ENCODE measurements around the gene HOXD3. TPM values are rescaled to one million over a fixed set of nuclear protein-coding genes. Genes with fewer than 3 reads are reported as not detected.

HOXD3 gene
- total RNA-seq, 1 donor from 2014 or later = not detected

DNA sequence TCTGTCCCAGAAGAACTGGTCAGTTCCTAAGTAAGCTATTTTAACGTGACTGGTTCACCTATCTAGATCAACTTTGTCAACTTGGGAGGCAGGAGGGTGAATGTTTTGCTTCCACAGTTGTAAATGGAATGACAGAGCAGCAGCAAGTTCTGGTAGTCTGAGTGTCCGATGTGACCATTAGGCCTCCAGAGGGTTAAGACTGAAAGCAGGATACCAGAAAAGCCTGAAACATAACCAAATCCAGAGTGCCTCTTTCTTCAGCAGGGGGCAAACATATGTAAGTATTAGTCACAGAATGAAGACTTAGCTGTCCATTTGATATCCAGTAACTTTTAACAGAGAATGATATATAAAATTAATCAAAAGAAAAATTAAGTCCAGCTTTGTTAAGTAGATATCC lies 9.2 kb downstream of the HOXD3 start:
- H3K4me1 Mint-ChIP-seq (ENCODE audit: low read depth) = no peaks in the 10 kb centered on the region
- TF ChIP-seq, protein P1, sequence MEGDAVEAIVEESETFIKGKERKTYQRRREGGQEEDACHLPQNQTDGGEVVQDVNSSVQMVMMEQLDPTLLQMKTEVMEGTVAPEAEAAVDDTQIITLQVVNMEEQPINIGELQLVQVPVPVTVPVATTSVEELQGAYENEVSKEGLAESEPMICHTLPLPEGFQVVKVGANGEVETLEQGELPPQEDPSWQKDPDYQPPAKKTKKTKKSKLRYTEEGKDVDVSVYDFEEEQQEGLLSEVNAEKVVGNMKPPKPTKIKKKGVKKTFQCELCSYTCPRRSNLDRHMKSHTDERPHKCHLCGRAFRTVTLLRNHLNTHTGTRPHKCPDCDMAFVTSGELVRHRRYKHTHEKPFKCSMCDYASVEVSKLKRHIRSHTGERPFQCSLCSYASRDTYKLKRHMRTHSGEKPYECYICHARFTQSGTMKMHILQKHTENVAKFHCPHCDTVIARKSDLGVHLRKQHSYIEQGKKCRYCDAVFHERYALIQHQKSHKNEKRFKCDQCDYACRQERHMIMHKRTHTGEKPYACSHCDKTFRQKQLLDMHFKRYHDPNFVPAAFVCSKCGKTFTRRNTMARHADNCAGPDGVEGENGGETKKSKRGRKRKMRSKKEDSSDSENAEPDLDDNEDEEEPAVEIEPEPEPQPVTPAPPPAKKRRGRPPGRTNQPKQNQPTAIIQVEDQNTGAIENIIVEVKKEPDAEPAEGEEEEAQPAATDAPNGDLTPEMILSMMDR (IDR thresholded peaks at IDR 0.05) = no peak
- H3K4me3 Mint-ChIP-seq (ENCODE audit: unreplicated experiment) = no peak overlapping the region
- H3K27ac Mint-ChIP-seq (ENCODE audit: unreplicated experiment) = no peak overlapping the region
- DNase-seq (ENCODE audit: low spot score) = no peak
- H3K27me3 Mint-ChIP-seq (ENCODE audit: low read depth) = peaks cover 77% of the 10 kb centered on the region
- H3K36me3 Mint-ChIP-seq (ENCODE audit: low read depth) = peaks cover 8% of the 10 kb centered on the region
- peaks cover 7% of the 10 kb centered on the region for H3K9me3 Mint-ChIP-seq (ENCODE audit: low read depth)

DNA sequence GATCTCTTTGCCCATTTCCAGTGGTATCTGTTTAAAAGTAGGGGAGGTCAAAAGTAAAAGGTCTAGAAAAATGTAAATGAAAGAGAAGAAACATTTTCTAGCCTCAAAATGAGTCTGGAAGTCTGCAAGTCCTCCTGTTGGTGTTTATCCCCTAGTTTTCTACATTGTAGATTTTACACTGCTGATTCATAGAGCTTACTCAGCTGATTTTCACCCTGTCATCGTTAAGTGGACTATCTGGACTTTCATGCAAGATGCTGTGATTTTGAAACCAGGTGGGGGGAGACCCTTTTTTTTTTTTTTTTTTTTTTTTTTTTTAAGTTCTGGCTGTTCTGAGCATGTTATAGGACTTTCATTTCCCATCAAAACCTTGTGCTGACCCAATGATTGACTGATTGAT lies 10.3 kb downstream of the HOXD3 start:
- H3K27ac Mint-ChIP-seq (ENCODE audit: unreplicated experiment) = no peak overlapping the region
- H3K36me3 Mint-ChIP-seq (ENCODE audit: low read depth) = peaks cover 5% of the 10 kb centered on the region
- no peaks in the 10 kb centered on the region for H3K4me1 Mint-ChIP-seq (ENCODE audit: low read depth)
- H3K9me3 Mint-ChIP-seq (ENCODE audit: low read depth) = peaks cover 7% of the 10 kb centered on the region
- H3K27me3 Mint-ChIP-seq (ENCODE audit: low read depth) = peaks cover 70% of the 10 kb centered on the region
- no peak for DNase-seq (ENCODE audit: low spot score)
- no peak overlapping the region for H3K4me3 Mint-ChIP-seq (ENCODE audit: unreplicated experiment)
- TF ChIP-seq, protein P1 (IDR thresholded peaks at IDR 0.05) = no peak

DNA sequence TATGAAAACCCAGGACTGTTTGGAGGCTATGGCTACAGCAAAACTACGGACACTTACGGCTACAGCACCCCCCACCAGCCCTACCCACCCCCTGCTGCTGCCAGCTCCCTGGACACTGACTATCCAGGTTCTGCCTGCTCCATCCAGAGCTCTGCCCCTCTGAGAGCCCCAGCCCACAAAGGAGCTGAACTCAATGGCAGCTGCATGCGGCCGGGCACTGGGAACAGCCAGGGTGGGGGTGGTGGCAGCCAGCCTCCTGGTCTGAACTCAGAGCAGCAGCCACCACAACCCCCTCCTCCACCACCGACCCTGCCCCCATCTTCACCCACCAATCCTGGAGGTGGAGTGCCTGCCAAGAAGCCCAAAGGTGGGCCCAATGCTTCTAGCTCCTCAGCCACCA lies 12.1 kb downstream of the HOXD3 start:
- Mint-ChIP-seq H3K36me3 (ENCODE audit: low read depth) (peaks cover 4% of the 10 kb centered on the region), H3K4me1 (ENCODE audit: low read depth) (no peaks in the 10 kb centered on the region), H3K27ac (ENCODE audit: unreplicated experiment) (no peak overlapping the region), H3K9me3 (ENCODE audit: low read depth) (peaks cover 5% of the 10 kb centered on the region), H3K27me3 (ENCODE audit: low read depth) (peaks cover 74% of the 10 kb centered on the region), H3K4me3 (ENCODE audit: unreplicated experiment) (no peak overlapping the region)
- DNase-seq (ENCODE audit: low spot score) = no peak
- TF ChIP-seq, protein P1 (IDR thresholded peaks at IDR 0.05) = no peak

DNA sequence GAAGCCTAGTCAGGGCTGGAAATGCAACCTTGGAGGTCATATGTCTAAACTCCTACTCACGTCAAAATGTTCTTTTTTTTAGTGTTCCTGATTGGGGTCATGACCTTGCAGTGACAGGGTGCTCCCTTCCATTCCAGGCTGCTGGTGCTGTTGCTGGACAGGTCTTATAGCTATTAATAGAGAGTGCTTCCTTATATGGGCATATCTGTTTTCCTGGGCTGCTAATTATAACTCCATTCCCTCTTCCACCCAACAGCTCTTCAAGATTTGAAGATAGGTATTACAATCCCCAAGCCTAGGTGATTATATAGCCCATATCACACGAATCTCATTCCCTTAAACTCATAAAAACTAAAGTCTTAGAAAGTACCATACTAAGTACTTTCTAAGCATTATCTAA lies 12.6 kb downstream of the HOXD3 start:
- no peak overlapping the region for H3K27ac Mint-ChIP-seq (ENCODE audit: unreplicated experiment)
- H3K4me1 Mint-ChIP-seq (ENCODE audit: low read depth) = no peaks in the 10 kb centered on the region
- H3K36me3 Mint-ChIP-seq (ENCODE audit: low read depth) = peaks cover 2% of the 10 kb centered on the region
- DNase-seq (ENCODE audit: low spot score) = no peak
- peaks cover 3% of the 10 kb centered on the region for H3K9me3 Mint-ChIP-seq (ENCODE audit: low read depth)
- H3K27me3 Mint-ChIP-seq (ENCODE audit: low read depth) = peaks cover 74% of the 10 kb centered on the region
- no peak overlapping the region for H3K4me3 Mint-ChIP-seq (ENCODE audit: unreplicated experiment)
- TF ChIP-seq, protein P1 (IDR thresholded peaks at IDR 0.05) = no peak

DNA sequence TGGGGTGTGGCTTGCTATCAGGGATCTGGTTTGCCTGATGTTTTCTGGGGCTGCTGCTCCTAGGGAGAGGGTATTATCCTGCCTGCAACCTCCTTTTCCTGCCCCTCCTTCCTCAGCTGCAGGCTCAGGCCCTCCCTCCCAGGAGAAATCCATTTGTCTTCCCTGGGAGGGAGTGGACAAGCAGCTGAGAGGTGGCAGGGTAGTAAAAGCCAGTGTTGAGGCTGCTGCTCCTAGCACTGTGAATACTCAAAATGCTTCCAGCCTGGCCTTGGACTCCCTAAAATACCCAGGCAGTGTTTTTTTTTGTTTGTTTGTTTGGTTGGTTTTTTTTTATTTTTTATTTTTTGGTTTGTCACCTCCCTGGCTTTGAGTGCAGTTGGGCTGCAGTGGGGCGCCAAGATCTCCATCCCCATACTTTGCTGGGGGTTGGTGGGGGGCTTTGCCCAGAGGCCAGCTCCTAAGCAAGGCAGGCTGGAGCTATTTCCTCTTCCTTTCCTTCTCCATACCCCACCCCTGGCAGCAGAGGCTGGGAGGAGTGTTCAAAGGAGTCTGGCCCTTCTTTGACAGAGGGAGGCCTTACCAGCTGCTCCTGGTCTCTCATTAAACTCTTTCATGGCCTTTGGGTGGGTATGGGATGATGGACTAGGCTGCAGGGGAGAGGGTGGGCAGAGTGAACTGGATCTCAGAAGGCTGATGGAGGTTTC lies 13.6 kb downstream of the HOXD3 start:
- DNase-seq (ENCODE audit: low spot score) = no peak
- Mint-ChIP-seq H3K4me3 (ENCODE audit: unreplicated experiment) (no peak overlapping the region), H3K27me3 (ENCODE audit: low read depth) (peaks cover 73% of the 10 kb centered on the region), H3K27ac (ENCODE audit: unreplicated experiment) (no peak overlapping the region), H3K4me1 (ENCODE audit: low read depth) (no peaks in the 10 kb centered on the region), H3K9me3 (ENCODE audit: low read depth) (peaks cover 3% of the 10 kb centered on the region), H3K36me3 (ENCODE audit: low read depth) (peaks cover 2% of the 10 kb centered on the region)
- TF ChIP-seq, protein P1 (IDR thresholded peaks at IDR 0.05) = no peak
